DMS 273 (cell line): ENCODE data around the gene SAA2.
"Not testable (repeated sequence)": the region's sequence is repeated elsewhere in the genome, so short reads cannot be mapped to it uniquely, and the experiment has no call there.

Experiments
- DNase-seq: peaks from one replicate; lab custom pipeline; 2025; ENCODE audit not compliant: unreplicated experiment; lab: John Stamatoyannopoulos, UW

SAA2 gene

GRCh38 chr11:18253233-18253632 lies 4.8 kb upstream of the SAA2 start:
- no peak for DNase-seq

GRCh38 chr11:18247191-18247581 lies 1.3 kb downstream of the SAA2 start:
- not testable (repeated sequence) for DNase-seq

DNA sequence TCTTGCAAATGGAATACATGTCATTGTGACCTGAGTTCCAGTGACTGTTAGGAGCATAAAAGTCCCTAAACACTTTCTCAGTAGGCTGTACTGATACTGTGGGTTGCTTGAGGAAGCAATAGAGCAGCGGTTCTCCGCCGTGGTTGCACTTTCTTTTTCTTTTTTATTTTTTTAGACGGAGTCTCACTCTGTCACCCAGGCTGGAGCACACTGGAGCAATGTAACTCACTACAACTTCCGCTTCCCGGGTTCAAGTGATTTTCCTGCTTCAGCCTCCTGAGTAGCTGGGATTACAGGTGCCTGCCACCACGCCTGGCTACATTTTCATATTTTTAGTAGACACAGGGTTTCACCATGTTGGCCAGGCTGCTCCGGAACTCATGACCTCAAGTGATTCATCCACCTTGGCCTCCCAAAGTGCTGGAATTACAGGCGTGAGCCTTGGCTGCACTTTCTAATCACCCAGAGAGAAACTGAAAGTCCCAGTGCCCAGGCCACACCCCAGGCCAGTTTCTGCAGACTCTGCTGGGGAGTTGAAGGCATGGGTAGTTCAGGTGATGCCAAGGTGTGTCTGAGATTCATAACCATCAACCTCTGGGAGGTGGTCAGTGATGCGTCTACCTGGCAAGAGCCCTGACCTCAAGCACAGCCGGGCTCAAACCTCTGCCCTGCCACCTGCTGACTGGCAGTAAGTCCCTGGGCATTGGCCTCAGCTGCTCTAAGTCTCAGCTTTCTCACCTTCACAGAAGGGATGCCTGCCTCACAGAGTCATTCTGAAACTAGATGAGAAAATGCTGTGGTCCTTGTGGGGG lies 1.9 kb downstream of the SAA2 start:
- not testable (repeated sequence) for DNase-seq

- no peak for DNase-seq
These were observed 3.1 kb downstream of the SAA2 start for GRCh38 chr11:18245396-18245795.

DNA sequence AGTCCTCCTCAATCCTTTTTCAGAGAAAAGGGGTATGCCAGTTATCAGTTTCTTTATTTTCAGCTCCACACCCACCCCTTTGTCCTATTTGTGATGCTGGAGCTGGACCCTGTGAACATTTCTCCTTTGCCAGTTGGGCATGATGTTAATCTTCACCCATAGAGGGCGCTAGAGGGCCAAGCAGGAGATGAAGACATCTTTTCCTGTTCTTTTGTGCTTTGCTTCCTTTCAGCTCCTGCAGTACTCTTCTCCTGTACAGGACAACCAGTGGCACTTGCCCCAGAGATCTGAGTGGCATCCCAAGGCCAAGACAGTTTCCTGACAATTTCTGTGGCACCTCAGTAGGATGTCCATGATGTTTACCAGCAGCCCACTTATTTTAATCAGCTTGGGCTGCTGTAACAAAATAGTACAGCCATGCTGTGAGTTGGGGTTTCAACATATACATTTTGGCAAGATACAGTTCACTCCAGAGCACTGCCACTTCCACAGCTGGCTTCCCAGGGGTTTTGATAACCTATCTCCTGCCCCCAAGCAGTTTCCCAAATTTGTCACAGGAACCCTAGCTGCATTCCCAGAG lies 4.6 kb downstream of the SAA2 start:
- DNase-seq: peak; percentile 71

- no peak for DNase-seq
These were observed 8.8 kb downstream of the SAA2 start for GRCh38 chr11:18239655-18240054.

DNA sequence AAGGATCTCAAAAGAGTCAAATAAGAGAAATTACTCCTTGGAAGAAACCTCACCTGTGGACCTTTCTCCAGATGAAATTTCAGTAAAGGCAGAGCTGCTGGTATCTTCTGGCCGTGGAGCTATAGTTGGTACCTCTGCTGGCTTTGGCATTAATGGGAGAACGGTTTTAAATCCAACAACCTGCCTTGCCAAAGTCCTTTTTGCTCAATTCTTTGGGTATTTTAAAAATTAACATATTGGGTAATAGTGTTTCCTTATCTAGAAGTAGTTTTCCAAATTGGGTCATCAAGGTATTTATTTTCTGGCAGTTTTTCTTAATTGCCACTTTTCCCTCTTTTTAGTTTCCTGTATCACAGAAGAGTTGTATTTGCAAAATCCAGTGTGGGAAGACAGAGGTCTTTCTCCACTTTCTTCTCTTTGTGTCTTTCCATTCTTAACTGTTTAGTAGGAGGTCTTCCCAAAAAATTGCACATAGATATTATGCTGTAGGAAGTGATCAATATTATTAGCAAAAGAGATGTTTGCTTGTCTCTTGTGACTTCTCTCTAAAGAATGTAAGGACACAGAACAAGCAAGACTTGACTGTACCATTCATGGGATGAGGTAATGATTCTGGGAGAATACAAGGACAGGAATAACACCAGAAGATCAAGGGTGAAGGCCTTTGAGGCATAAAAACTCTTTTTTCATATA lies 11.7 kb downstream of the SAA2 start, which contains the start of gene SAA4:
SAA4 (minus strand) TSS at position 139 of the 693 bp plus-strand sequence. CDS start 876 bp downstream, outside the sequence.
- DNase-seq: no peak

GRCh38 chr11:18235394-18236334 lies 12.8 kb downstream of the SAA2 start:
- no peak for DNase-seq

- DNase-seq: no peak
These were observed 14.6 kb downstream of the SAA2 start for GRCh38 chr11:18233912-18234311.

- no peak for DNase-seq
These were observed 17.6 kb downstream of the SAA2 start for GRCh38 chr11:18230859-18231258.

GRCh38 chr11:18229501-18229900 lies 19.0 kb downstream of the SAA2 start:
- DNase-seq: no peak

GRCh38 chr11:18225913-18226312 lies 22.6 kb downstream of the SAA2 start:
- DNase-seq: no peak

GRCh38 chr11:18223591-18224387 lies 24.7 kb downstream of the SAA2 start:
- no peak for DNase-seq

DNA sequence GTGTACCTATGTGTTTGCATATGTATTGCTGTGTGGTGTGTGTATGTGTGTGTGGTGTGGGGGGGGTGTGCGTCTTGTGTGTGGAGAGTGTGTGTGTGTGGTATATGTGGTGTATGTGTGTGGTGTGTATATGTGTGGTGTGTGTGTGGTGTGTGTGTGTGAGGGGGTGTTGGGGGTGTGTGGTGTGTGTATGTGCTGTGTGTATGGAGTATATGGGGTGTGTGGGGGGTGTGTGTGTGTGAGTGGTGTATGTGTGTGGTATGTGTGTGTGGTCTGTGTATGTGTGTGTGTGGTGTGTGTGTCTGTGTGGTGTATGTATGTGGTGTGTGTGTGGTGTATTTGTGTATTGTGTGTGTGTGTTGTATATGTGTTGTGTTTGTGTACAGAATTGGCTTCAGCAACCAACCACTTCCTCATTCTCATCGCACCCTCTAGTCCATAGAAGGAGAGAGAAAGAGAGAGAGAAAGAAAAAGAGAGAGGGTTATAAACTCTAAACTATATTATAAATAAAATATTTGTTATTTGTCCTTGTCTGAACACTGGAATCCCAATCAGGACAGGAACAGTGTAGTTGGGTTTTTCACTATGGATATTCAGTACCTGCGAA lies 25.6 kb downstream of the SAA2 start:
- no peak for DNase-seq

DNA sequence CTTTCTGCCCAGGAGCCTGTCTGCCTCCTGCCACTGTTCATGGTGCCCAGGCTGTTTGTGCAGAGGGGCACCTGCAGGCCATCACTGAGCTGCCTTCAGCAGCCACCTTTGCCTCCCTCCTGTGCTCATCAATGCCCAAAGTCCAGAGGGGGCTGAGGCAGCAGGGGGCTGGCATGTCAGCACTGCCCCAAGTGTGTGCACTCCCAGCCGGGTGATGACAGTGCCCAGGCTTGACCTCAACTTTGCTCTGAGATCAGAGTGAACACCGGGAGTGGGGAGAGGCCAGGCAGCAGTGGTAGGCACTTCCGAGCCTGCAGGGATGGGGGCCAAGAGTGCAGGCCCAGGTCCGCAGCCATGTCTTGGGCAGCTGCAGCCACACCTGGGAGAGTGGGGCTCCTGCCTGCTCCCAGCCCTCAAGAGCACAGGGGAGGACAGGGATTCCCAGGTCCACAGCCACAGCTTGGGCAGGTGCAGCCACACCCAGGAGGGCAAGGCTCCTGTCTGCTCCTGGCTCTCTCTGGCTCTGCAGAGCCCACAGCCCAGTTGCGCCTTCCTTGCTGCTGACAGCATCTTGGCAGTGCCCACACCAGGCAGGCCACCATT lies 27.1 kb downstream of the SAA2 start:
- DNase-seq: no peak

DNA sequence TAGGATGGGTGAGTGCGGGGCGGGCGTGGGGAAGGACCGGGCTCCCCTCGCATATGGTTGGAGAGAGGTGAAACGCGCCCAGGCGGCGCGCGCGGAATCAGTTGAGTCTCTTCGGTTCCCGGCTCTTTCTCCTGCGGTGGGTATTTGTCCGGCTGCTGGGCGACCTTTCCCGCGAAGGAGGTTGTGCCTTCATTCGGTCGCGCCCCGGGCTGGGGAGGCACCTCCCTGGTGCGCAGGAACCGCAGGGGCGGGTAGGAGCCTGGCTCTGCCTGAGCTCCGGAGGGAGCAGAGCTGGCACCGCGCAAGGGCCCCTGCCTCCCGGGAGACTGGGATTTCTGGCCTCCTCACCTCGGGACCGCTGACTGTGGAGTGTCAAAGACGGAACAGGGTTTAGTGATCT lies 39.4 kb downstream of the SAA2 start:
- no peak for DNase-seq

DNA sequence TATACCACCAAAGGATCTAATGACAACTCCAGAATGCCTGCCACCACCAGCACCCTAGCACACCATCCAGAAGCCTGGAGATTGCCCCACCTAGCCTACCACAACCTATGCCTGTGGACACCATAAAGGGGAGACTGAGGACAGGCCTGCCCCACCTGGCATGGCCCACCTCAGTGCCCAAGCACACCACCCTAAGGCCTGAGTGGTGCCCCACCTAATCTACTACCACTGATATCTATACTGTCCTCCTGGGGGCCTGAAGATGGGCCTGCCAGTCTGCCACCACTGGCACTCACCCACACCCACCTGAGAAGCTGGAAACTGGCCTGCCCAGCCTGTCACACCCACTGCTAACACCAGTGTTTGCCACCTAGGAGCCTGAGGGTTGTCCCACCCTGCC lies 43.7 kb downstream of the SAA2 start:
- DNase-seq: no peak

DNA sequence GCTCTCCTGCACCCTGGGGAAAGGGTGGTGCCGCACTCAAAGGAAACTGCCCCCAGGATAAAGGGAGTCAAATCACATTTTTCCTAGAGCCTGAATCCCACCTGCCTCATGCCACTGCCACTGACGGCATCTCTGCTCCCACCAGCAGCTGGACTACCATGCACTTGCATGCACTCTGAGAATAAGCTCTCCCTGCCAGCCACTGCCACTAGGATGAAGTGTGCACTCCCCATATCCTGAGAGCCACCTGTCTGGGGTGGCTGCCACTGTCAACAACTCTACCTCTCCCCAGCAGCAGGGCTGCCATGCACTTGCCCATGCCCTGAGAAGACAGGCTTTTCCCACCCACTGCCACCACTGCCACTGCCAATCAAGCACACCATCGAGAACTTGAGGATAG lies 44.2 kb downstream of the SAA2 start:
- no peak for DNase-seq

GRCh38 chr11:18203723-18204122 lies 44.7 kb downstream of the SAA2 start:
- peak; percentile 35 for DNase-seq
